ENCODE results near the gene TEX38.
"Not testable (repeated sequence)": the region's sequence is repeated elsewhere in the genome, so short reads cannot be mapped to it uniquely, and the experiment has no call there.

TEX38 gene

GRCh38 chr1:46689897-46690296 lies 18.2 kb downstream of the TEX38 start:
- DNase-seq, result no peak

- no peak for DNase-seq
Observed at GRCh38 chr1:46690931-46691421, 19.3 kb downstream of the TEX38 start.

GRCh38 chr1:46691997-46692790 lies 20.5 kb downstream of the TEX38 start:
- DNase-seq, result no peak

- no peak for DNase-seq
Observed at GRCh38 chr1:46692811-46693770, 21.4 kb downstream of the TEX38 start.

GRCh38 chr1:46694676-46695075 lies 23.0 kb downstream of the TEX38 start:
- DNase-seq, result not testable (repeated sequence)

GRCh38 chr1:46697053-46697452 lies 25.4 kb downstream of the TEX38 start:
- no peak for DNase-seq

- no peak for DNase-seq
Observed at GRCh38 chr1:46699666-46700065, 28.0 kb downstream of the TEX38 start.

GRCh38 chr1:46703927-46704641 lies 32.4 kb downstream of the TEX38 start:
- no peak for DNase-seq

- no peak for DNase-seq
Observed at GRCh38 chr1:46705408-46705807, 33.8 kb downstream of the TEX38 start.

- DNase-seq, result no peak
Observed at GRCh38 chr1:46708121-46708520, 36.5 kb downstream of the TEX38 start.

- no peak for DNase-seq
Observed at GRCh38 chr1:46714976-46715375, 43.3 kb downstream of the TEX38 start.

- no peak for DNase-seq
Observed at GRCh38 chr1:46717654-46718053, 46.0 kb downstream of the TEX38 start.

GRCh38 chr1:46718340-46718726 lies 46.7 kb downstream of the TEX38 start:
- no peak for DNase-seq

GRCh38 chr1:46718727-46719622 lies 47.3 kb downstream of the TEX38 start, which contains the start of gene EFCAB14:
TSS of gene EFCAB14 (minus strand) at chr1:46719114. CDS start at chr1:46718087, 1,027 bp downstream.
- peak; percentile 84 to 98 for DNase-seq

GRCh38 chr1:46719689-46720088 lies 48.0 kb downstream of the TEX38 start:
- DNase-seq, result no peak

- DNase-seq, result not testable (repeated sequence)
Observed at GRCh38 chr1:46720319-46720718, 48.7 kb downstream of the TEX38 start.

- no peak for DNase-seq
Observed at GRCh38 chr1:46721204-46721603, 49.5 kb downstream of the TEX38 start.

- no peak for DNase-seq
Observed at GRCh38 chr1:46721686-46722205, 50.1 kb downstream of the TEX38 start.

Measured in NCI-H526 (cell line).